Fibroblast of lung (primary cell): ENCODE data around the gene OVCA2.

ENCODE experiments used
- CTCF ChIP-seq, 2 donors: IDR thresholded peaks in 1 of 2; conservative IDR thresholded peaks in 1 of 2; 1 replicate in 1 of 2; 2 replicates in 1 of 2; pipeline ENCODE4 v1.5.1; 2011 to 2012; ENCODE audit warnings: low read length in 2 of 2, control low read depth in 1 of 2, inconsistent platforms in 1 of 2, low read depth in 1 of 2, mild to moderate bottlenecking in 1 of 2
- EZH2 ChIP-seq: IDR thresholded peaks from 2 replicates; pipeline ENCODE4 v1.5.1; 2012; ENCODE audit warnings: low read length, control low read depth, mild to moderate bottlenecking; ENCODE audit errors: missing control alignments

- no peak for TF ChIP-seq EZH2
- TF ChIP-seq CTCF (conservative IDR thresholded peaks at IDR 0.05 in 1 of 2, IDR thresholded peaks at IDR 0.05 in 1 of 2; ENCODE audit: low read depth in 1 of 2, low read length in 2 of 2), result no peak
These were observed 22.1 kb upstream of the OVCA2 start for GRCh38 chr17:2019723-2020122.
